GM20431 (cell line): Measurements from ENCODE around the gene STXBP2.

Experiments used
- in situ Hi-C: fragments of 300-500 bp; cut with MseI, MboI; formaldehyde crosslinking; loops from one replicate; pipeline ENCODE4 v1.15.0; 2020; ENCODE audit warnings: low sequenced_read_pairs; ENCODE audit not compliant: unreplicated experiment

The STXBP2 gene

DNA sequence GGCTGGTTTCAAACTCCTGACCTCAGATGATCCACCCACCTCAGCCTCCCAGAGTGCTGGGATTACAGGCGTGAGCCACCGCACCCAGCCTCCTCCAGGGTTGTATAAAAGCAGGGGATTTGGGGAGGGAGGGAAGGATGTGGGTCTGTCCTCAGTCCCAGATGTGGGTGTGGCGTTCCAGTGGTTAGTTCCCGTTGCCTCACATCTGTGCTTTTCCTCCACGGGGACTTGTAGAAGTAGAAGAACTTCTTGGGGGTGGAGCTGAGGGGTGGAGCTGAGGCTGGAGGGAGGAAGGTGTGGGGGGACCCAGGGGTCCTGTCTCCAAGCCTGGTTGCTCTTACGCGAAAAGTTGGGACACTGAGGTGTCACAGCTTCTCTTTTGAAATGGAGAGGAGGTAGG lies 39.5 kb downstream of the STXBP2 start:
- in situ Hi-C loops: loop anchor here (10.0 kb wide), 1 partner anchor 128 kb away; no protein-coding TSS in a partner anchor

DNA sequence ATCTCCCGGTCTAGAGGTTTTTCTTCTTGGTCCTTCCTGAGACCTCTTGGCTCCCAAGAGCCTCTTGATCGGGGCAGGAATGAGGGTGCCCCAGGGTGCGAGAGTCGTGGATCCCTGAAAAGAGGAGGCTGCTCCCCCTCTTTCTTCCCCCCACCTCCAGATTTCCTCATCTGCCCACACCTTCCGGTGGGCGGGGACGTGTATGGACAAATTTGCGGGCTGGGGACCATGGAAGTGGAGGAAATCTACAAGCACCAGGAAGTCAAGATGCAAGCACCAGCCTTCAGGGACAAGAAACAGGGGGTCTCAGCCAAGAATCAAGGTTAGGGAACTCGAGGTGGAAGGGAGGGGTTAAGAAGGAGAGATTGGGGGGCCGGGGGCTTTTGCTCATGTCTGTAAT lies 39.9 kb downstream of the STXBP2 start, which contains the start of gene MCEMP1:
Gene MCEMP1, plus strand, starts transcription at position 237 of the 400 bp plus-strand sequence. Its CDS starts 31 bp downstream, at position 268.
- in situ Hi-C loops: loop anchor here (10.0 kb wide), 1 partner anchor 128 kb away; no protein-coding TSS in a partner anchor

DNA sequence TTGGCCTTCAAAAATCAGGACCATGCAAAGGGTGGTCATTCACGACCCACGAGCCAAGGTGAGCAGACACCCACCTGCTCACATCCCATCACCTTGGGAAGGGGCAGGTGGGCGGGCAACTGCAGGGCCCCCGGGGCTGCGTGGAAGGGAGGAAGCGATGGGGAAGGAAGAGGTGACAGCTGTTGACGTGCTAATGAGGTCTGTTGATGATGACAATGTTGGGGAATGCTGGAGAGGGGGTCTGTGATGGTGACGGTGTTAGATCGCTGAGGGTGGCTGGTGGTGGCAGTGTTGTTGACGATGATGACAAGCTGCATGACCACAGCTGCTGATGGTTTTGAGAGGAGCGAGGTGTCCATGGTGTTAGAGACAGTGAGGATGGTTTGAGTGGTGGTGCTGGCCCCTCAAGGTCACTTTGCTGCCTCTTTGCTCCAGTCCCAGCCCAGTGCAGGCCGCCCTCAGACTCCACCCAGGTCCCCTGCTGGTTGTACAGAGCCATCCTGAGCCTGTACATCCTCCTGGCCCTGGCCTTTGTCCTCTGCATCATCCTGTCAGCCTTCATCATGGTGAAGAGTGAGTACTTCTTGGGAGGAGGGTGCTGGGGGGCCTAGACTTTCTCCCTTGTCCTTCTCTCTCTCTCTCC lies 40.9 kb downstream of the STXBP2 start:
- in situ Hi-C loops: loop anchor here (10.0 kb wide), 1 partner anchor 127 kb away; no protein-coding TSS in a partner anchor

DNA sequence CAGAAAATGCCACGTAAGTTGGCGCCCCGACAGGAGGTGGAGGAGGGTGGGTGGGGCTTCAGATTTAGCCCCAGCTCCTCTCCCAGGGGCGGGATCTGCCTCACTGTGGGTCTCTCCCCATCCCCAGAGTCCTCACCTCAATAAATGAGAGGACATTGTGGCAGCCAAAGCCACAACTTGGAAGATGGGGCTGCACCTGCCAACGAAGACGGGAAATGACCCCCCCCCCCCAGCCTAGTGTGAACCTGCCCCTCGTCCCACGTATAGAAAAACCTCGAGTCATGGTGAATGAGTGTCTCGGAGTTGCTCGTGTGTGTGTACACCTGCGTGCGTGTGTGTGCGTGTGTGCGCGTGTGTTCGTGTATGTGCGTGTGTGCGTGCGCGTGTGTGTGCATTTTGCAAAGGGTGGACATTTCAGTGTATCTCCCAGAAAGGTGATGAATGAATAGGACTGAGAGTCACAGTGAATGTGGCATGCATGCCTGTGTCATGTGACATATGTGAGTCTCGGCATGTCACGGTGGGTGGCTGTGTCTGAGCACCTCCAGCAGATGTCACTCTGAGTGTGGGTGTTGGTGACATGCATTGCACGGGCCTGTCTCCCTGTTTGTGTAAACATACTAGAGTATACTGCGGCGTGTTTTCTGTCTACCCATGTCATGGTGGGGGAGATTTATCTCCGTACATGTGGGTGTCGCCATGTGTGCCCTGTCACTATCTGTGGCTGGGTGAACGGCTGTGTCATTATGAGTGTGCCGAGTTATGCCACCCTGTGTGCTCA lies 42.3 kb downstream of the STXBP2 start:
- in situ Hi-C loops: loop anchor here (10.0 kb wide), 1 partner anchor 126 kb away; no protein-coding TSS in a partner anchor

DNA sequence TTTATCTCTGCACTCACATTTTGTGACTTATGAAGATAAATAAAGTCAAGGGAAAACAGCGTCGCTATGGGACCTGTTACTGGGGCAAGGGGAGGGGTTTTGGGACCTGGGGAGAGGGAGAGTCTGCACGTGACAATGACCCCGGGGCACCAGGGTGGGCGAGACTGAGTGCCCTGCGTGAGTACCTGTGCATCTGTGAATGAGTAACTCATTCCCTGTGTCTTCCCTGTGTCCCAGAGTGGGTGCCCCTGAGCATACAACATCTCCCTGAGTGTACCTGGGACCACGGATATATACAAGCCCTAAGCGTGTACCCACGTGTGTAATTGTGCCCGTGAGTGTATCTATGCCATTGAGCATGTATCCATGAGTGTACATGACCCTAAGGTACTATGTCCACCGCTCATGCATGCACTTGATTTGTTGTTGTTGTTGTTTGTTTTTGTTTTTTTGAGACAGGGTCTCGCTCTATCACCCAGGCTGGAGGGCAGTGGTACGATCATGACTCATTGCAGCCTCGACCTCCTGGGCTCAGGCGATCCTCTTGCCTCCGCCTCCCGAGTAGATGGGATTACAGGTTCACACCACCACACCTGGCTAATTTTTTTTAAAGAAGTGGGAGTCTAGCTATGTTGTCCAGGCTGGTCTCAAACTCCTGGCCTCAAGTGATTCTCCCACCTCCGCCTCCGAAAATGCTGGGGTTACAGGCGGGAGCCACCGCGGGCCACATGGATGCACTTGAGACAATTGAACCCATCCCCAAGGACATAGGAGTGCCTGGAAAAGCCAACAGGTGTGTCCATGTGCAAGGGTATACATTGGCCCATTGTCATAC lies 43.1 kb downstream of the STXBP2 start:
- in situ Hi-C loops: loop anchor here (10.0 kb wide), 1 partner anchor 125 kb away; no protein-coding TSS in a partner anchor

DNA sequence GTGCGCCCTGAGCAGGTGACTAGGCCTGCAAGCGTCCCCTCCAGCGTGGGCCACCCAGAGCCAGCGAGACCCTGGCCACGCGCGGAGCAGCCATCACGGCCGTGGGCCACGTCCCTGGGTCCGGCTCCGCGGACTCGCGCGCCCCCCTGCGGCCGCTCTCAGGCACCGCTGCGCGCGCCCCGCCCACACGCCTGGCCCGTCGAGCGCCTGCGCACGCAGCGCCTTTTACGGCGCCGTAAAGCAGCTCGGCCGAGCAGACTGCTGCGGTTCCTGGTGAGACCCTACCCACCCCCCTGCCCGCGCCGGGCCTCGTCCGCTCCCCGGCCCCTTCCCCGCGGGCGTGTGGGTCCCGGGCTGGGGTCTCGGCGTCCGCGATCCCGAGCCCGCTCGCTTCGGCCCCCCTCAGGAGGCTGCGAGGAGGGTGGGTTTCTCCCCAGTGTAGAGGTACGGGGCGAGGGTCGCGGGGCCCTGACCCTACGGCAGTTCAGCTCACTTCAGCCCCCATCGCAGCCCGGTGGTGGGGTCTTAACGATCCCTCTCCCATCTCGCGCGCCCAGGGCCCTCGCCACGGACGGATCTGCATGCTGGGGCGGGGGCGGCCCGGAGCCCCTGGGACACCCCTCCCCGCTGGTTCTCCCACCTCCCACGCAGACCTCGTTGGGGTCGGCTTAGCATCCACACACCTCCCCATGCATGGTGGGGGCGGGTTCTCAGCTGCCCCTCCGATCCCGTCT lies 43.9 kb downstream of the STXBP2 start, which contains the start of gene TRAPPC5:
Gene TRAPPC5, plus strand, starts transcription at position 228 of the 734 bp plus-strand sequence. CDS start 1,421 bp downstream, outside the sequence.
- in situ Hi-C loops: no loop called here

DNA sequence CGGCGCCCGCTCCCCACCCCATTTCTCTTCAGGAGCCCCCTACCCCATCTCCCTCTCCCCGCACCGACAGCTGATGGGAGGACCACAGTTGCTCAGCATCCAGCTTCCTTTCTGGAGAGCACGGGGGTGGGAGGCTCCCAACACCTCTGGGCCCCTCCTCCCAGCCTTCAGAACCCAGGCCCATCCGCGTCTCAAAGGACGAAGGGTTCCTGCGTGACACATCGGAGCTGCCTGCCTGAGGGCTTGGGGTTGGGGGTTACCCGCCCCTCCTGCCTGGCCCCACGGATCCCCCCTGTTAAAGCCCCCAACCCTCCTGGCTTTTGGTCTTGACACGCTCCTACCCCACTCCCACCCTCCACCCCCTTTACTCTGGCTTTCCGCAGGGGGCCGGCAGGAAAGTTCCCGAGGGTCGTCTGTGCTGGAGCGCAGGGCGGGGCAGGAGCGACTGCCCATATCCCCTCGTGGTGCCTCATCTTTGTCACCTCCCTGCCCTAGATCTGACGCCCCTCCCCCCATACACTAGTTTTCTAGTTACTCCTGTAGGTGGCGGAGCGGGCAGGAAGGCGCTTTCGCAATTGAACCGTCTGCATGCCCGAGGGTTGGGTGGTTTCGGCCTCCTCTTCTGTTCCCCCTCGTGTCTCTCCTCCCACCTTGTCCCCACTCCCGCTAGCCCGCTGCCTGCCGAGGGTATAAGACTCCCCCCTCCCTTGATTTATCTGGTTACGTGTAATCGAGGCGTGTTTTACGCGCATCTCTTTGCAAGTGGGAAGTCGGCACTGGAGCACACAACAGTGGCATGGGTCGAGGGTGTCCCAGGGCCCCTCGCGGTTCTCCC lies 44.6 kb downstream of the STXBP2 start:
- in situ Hi-C loops: no loop called here

DNA sequence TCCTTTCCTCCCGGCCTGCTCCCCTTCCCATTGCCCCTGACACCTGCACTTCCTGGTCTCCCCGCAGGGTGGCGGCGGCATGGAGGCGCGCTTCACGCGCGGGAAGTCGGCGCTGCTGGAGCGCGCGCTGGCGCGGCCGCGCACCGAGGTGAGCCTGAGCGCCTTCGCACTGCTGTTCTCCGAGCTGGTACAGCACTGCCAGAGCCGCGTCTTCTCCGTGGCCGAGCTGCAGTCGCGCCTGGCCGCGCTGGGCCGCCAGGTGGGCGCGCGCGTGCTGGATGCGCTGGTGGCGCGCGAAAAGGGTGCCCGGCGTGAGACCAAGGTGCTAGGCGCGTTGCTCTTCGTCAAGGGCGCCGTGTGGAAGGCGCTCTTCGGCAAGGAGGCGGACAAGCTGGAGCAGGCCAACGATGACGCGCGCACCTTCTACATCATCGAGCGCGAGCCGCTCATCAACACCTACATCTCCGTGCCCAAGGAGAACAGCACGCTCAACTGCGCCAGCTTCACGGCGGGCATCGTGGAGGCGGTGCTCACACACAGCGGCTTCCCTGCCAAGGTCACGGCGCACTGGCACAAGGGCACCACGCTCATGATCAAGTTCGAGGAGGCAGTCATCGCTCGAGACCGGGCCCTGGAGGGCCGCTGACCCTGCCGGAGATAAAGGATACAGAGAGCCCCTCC lies 45.4 kb downstream of the STXBP2 start:
- in situ Hi-C loops: no loop called here

DNA sequence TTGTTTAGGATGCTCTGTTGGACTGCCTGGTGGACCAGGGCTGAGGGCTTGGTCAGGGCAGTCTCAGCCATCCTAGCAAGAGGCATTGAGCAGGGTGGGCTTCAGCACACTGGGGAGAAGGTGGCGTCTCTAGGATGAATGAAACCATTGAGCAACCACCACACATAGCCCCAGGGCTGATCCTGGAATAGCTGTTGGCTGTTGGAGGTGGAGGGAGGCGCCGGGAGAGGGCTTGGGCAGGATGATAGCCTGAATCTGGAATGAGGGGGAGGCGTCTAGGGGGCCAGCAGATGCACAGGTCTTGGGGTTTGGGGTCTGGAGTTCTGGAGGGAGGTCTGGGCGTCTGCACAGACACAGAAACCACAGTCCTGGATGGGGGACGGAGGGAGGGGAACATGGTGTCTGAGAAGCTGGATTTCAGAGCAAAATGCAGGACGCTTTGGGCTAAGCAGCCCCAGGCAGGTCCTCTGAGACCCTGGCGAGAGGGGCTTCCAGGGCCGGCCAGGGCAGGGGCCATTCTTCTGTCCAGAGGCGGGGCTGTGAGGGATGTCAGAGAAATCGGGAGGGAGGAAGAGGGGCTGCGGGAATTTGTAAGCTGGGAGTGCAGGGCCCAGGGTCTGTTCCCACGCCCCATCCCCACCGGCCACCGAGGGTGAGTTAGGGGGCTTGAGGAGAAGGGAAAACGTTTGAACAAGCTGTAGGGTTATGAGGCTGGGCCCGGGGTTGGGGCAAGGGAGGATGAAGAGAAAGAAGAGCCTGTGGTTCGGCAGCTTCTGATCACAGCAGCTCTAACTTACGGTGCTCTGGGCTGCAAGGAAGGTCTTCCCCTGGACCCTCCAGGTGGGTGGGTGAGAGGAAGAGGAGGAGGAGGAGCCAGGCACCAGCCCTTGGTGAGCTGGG lies 48.9 kb downstream of the STXBP2 start:
- in situ Hi-C loops: no loop called here

DNA sequence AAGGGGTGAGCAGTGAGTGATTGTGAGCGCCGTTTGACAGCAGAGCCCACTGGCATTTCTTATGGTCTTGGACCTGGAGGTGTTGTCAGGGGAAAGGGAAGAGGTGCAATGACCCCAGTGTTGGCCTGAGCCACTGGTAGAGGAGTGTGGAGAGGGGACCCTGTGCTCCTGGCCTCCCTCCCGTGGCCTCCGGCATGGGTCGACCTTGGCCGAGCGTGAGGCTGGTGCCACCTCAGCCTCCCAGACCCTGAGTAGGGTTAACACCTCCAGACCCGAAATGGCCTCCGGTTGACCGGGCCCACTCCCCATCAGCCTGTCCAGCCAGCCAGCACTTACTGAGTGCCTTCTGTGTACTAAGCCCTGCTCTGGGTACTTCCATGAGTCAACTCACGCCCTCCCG lies 50.3 kb downstream of the STXBP2 start:
- in situ Hi-C loops: no loop called here

DNA sequence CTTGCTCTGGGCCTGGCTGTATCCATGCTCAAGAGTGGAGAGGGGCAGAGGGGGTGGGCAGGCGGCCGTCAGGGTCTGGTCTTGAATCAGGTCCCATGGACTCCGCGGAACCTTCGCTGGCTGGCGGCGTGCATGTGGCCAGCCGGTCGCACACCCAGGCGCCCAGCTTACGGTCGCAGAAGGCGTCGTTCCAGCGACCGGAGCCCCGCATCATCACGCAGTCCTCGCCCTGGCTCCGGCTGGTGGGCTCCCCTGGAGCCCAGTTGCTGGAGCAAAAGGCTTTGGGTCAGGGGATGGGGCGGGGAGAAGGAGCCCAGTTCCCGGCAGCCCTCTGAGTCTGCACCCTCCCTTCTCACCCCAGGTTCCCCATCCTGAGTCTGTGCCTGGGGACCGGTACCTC lies 52.3 kb downstream of the STXBP2 start:
- in situ Hi-C loops: no loop called here

DNA sequence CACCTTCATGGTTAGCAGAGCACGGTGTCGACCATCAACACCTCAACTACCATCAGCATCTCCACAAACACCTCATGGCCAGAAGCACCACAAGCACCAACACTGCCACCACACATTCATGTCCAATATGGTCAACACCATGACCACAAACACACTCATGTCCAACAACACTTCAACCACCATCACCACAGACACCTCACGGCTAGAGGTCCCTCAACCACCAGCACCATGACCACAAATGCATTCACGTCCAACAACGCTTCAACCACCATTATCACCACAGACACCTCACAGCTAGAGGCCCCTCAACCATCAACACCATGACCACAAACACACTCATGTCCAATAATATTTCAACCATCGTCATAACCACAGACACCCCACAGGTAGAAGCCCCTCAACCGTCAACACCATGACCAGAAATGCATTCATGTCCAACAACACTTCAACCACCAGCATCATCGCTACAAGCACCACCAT lies 53.9 kb downstream of the STXBP2 start:
- in situ Hi-C loops: no loop called here

DNA sequence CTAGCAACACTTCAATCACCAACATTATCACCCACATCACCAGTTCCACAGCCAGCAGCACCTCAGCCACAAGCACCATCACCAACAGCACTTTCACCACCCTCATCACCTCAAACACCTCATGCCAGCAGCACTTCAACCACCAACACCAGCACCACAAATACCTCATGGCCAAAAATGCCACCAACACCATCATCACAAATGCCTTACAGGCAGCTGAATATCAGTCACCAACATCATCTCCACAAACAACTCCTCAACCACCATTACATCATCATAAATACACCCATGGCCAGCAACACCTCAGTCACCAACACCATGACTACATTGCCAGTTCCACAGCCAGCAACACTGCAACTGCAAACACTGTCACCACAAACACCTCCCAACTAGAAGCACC lies 54.6 kb downstream of the STXBP2 start:
- in situ Hi-C loops: no loop called here

DNA sequence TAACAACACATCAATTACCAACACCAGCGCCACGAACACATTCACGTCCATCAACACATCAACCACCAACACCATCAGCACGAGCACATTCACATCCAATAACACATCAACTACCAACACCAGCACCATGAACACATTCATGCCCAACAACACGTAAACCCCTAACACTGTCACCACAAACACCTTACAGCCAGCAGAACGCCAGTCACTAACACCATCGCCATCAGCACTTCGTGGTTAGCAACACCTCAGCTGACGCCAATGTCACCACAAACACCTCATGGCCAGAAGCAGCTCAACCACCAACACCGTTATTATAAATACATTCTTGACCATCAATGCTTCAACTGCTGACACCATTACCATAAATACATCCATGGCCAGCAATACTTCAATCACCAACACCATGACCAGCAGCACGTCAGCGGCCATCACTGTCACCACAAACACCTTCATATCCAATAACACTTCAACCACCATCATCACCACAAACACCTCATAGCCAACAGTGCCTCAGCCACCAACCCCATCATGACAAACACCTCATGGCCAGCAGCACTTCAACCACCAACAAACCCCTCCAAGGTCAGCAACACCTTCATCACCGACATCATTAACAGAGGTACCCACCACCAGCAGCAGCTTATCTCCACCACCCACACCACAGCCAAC lies 55.6 kb downstream of the STXBP2 start:
- in situ Hi-C loops: no loop called here

DNA sequence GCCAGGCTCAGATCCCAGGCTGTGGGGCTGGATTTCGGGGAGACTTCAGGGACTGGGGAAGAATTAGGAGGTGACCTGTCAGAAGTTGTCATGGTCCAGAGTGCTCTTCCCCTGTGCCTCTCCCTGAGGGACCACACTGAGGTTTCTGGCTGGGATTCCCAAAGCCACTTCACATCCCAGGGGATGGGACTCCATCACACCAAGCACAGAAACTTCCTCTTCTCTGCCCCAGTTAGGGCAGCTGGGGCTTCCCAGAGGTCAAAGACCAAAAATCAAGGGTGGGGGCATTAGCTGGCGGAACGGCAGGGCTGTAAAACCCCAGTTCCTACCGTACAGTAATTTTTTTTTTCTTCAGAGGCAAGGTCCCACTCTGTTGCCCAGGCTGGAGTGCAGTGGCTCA lies 57.6 kb downstream of the STXBP2 start:
- in situ Hi-C loops: no loop called here
